Limb (tissue), 2 donors: ENCODE measurements around the gene STARD9.
"Not testable (repeated sequence)": the region's sequence is repeated elsewhere in the genome, so short reads cannot be mapped to it uniquely, and the experiment has no call there.

Experiments
- DNase-seq, 2 donors: peaks; one replicate each; pipeline ENCODE4 v3.0.0-alpha.2; 2016; ENCODE audit errors: extremely low spot score in 2 of 2

Gene STARD9

GRCh38 chr15:42764154-42764731 lies 188.8 kb downstream of the STARD9 start:
- DNase-seq, result not testable (repeated sequence)

DNA sequence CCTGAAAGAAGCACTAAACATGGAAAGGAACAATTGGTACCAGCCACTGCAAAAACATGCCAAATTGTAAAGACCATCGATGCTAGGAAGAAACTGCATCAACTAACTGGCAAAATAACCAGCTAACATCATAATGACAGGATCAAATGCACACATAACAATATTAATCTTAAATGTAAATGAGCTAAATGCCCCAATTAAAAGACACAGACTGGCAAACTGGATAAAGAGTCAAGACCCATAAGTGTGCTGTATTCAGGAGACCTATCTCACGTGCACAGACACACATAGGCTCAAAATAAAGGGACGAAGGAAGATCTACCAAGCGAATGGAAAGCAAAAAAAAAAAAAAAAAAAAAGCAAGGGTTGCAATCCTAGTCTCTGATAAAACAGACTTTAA lies 190.7 kb downstream of the STARD9 start:
- not testable (repeated sequence) for DNase-seq
